GM23248 (cell line): ENCODE measurements around the gene TPMT. TPM values are rescaled to one million over a fixed set of nuclear protein-coding genes. Genes with fewer than 3 reads are reported as not detected.

Experiments
- DNase-seq: peaks from one replicate; pipeline ENCODE4 v3.0.0-alpha.2; 2015
- H2AFZ ChIP-seq: fragments of 200-600 bp; sonication (generic); 2 replicates; pipeline ENCODE4 v1.6.1; 2016; ENCODE audit warnings: antibody characterized with exemption
- H3F3A ChIP-seq: fragments of 200-600 bp; sonication (generic); 2 replicates; pipeline ENCODE4 v1.6.1; 2016; ENCODE audit warnings: mild to moderate bottlenecking, antibody characterized with exemption, mixed run types; ENCODE audit not compliant: insufficient read depth
- H3K27ac ChIP-seq: fragments of 200-600 bp; sonication (generic); 2 replicates; pipeline ENCODE4 v1.5.1; 2016; ENCODE audit warnings: mild to moderate bottlenecking
- H3K27me3 ChIP-seq: fragments of 200-600 bp; sonication (generic); replicated peaks from 2 replicates; pipeline ENCODE4 v1.6.1; 2016; ENCODE audit warnings: mild to moderate bottlenecking; ENCODE audit not compliant: insufficient read depth
- H3K36me3 ChIP-seq: fragments of 200-600 bp; sonication (generic); 2 replicates; pipeline ENCODE4 v1.6.1; 2016; ENCODE audit warnings: low read depth, mild to moderate bottlenecking
- H3K4me1 ChIP-seq: fragments of 200-600 bp; sonication (generic); 2 replicates; pipeline ENCODE4 v1.6.1; 2016; ENCODE audit warnings: mild to moderate bottlenecking; ENCODE audit not compliant: insufficient read depth
- H3K4me2 ChIP-seq: fragments of 200-600 bp; sonication (generic); one replicate; pipeline ENCODE4 v1.6.1; 2016; ENCODE audit warnings: mild to moderate bottlenecking; ENCODE audit not compliant: unreplicated experiment
- H3K4me3 ChIP-seq: fragments of 200-600 bp; sonication (generic); 2 replicates; pipeline ENCODE4 v1.5.1; 2016; ENCODE audit warnings: mild to moderate bottlenecking
- H3K79me2 ChIP-seq: fragments of 200-600 bp; sonication (generic); 2 replicates; pipeline ENCODE4 v1.6.1; 2016; ENCODE audit warnings: mild to moderate bottlenecking; ENCODE audit not compliant: insufficient read depth
- H3K9ac ChIP-seq: fragments of 200-600 bp; sonication (generic); 2 replicates; pipeline ENCODE4 v1.6.1; 2016; ENCODE audit warnings: mild to moderate bottlenecking
- H3K9me2 ChIP-seq: fragments of 200-600 bp; sonication (generic); 2 replicates; pipeline ENCODE4 v1.6.1; 2016; ENCODE audit warnings: mixed run types, mild to moderate bottlenecking, moderate library complexity; ENCODE audit not compliant: insufficient read depth
- H3K9me3 ChIP-seq: fragments of 200-600 bp; sonication (generic); one replicate; pipeline ENCODE4 v1.6.1; 2017; ENCODE audit warnings: low read depth
- H4K20me1 ChIP-seq: fragments of 200-600 bp; sonication (generic); 2 replicates; pipeline ENCODE4 v1.6.0; 2016; ENCODE audit not compliant: insufficient read depth
- EZH2 ChIP-seq: fragments of 200-600 bp; sonication (generic); IDR thresholded peaks from 2 replicates; pipeline ENCODE4 v1.6.1; 2018; ENCODE audit warnings: antibody characterized with exemption, mild to moderate bottlenecking; ENCODE audit not compliant: insufficient read depth, poor library complexity, severe bottlenecking
- EZH2phosphoT487 ChIP-seq: fragments of 200-600 bp; sonication (generic); IDR thresholded peaks from 2 replicates; pipeline ENCODE4 v1.6.1; 2018; ENCODE audit warnings: antibody characterized with exemption, moderate library complexity, mild to moderate bottlenecking, low read depth; ENCODE audit not compliant: insufficient read depth
- WGBS, 2 experiments: methylation state at CpG; one replicate each; pipeline ENCODE4 v1.1.6; 2015 to 2017; ENCODE audit warnings: low lambda C conversion rate in 2 of 2, low coverage in 1 of 2; ENCODE audit errors: missing lambda C conversion rate in 2 of 2; 5-methylcytosine and 5-hydroxymethylcytosine counted together
- in situ Hi-C: fragments of 300-500 bp; cut with MboI; formaldehyde crosslinking; loops from 2 replicates; pipeline ENCODE4 v1.15.0; 2020
- polyA plus RNA-seq: library from polyadenylated mRNA; unstranded; fragments of >200 nt; fragmentation: Nextera tagmentation; extraction: Ambion mirVana; gene quantifications from 2 replicates; pipeline ENCODE4 v1.2.1, GENCODE V29; 2016
- total RNA-seq: library from RNA; depleted of rRNA; stranded (reverse); fragments of >200 nt; shearing (Covaris generic); gene quantifications from 2 replicates; pipeline ENCODE4 v1.2.3, GENCODE V29; 2014

TPMT gene
- total and polyA plus RNA-seq, 2 experiments from 2014 or later = 22.6 TPM

- Histone ChIP-seq H3K79me2 (no peaks in the 10 kb centered on the region), H3K9ac (no peak overlapping the region), H3K4me2 (no peak overlapping the region), H3K27ac (no peak overlapping the region), H3K4me3 (no peak overlapping the region), H3K36me3 (peaks cover 7% of the 10 kb centered on the region; the same call in 1 of the 2 replicates), H3K9me2 (no peaks in the 10 kb centered on the region), H3K4me1 (peaks cover 25% of the 10 kb centered on the region), H3K9me3 (no peaks in the 10 kb centered on the region), H3K27me3 (no peaks in the 10 kb centered on the region), H3F3A (peaks cover 10% of the 10 kb centered on the region; the same call in 1 of the 2 replicates), H4K20me1 (no peaks in the 10 kb centered on the region), H2AFZ (no peak overlapping the region)
- no peak for DNase-seq
- 94 to 98% methylated on average over 2 of the region's 2 CpGs for WGBS, 2 experiments
- TF ChIP-seq EZH2phosphoT487 = no peak
- no peak for TF ChIP-seq EZH2
- in situ Hi-C loops = no loop called here
These were observed 7.5 kb upstream of the TPMT start for GRCh38 chr6:18162401-18162800.

GRCh38 chr6:18161431-18161830, 6.6 kb upstream of the TPMT start:
- TF ChIP-seq EZH2phosphoT487 (no peak), EZH2 (no peak)
- Histone ChIP-seq H2AFZ (no peak overlapping the region), H3K9me3 (no peaks in the 10 kb centered on the region), H4K20me1 (no peaks in the 10 kb centered on the region), H3K4me3 (no peak overlapping the region), H3K79me2 (peaks cover 3% of the 10 kb centered on the region; the same call in 1 of the 2 replicates), H3K9ac (no peak overlapping the region), H3K4me1 (peaks cover 19% of the 10 kb centered on the region), H3K27me3 (no peaks in the 10 kb centered on the region), H3K4me2 (peak overlapping the region; percentile 11), H3K9me2 (no peaks in the 10 kb centered on the region), H3K27ac (peak overlapping the region; percentile 73), H3F3A (peaks cover 10% of the 10 kb centered on the region; the same call in 1 of the 2 replicates), H3K36me3 (peaks cover 7% of the 10 kb centered on the region; the same call in 1 of the 2 replicates)
- 74 to 93% methylated on average over 2 of the region's 2 CpGs for WGBS, 2 experiments
- in situ Hi-C loops = no loop called here
- peak; percentile 30 for DNase-seq

GRCh38 chr6:18160911-18161310, 6.0 kb upstream of the TPMT start:
- H3K9me3 ChIP-seq = no peaks in the 10 kb centered on the region
- H4K20me1 ChIP-seq = no peaks in the 10 kb centered on the region
- 32 to 47% methylated on average over 1 of the region's 1 CpG for WGBS, 2 experiments
- H3K4me1 ChIP-seq = peaks cover 14% of the 10 kb centered on the region
- H3K4me3 ChIP-seq = no peak overlapping the region
- peaks cover 7% of the 10 kb centered on the region; the same call in 1 of the 2 replicates for H3K36me3 ChIP-seq
- DNase-seq = peak; percentile 65
- H2AFZ ChIP-seq = no peak overlapping the region
- no peaks in the 10 kb centered on the region for H3K9me2 ChIP-seq
- in situ Hi-C loops = no loop called here
- H3K27me3 ChIP-seq = no peaks in the 10 kb centered on the region
- H3K79me2 ChIP-seq = peaks cover 8% of the 10 kb centered on the region
- H3K9ac ChIP-seq = no peak overlapping the region
- H3K27ac ChIP-seq = peak overlapping the region; percentile 73
- peak overlapping the region; percentile 11 for H3K4me2 ChIP-seq
- H3F3A ChIP-seq = peaks cover 10% of the 10 kb centered on the region; the same call in 1 of the 2 replicates
- TF ChIP-seq EZH2phosphoT487 = no peak
- TF ChIP-seq EZH2 = no peak

GRCh38 chr6:18155864-18156421, 1.1 kb upstream of the TPMT start:
- H3K4me2 ChIP-seq = peak overlapping the region; percentile 86
- no peak for TF ChIP-seq EZH2
- TF ChIP-seq EZH2phosphoT487 = no peak
- peaks cover 25% of the 10 kb centered on the region for H3K79me2 ChIP-seq
- no peaks in the 10 kb centered on the region for H3K9me2 ChIP-seq
- H3K27me3 ChIP-seq = no peaks in the 10 kb centered on the region
- peak overlapping the region; percentile 99 for H3K4me3 ChIP-seq
- H3K36me3 ChIP-seq = peaks cover 7% of the 10 kb centered on the region; the same call in 1 of the 2 replicates
- peaks cover 25% of the 10 kb centered on the region for H3K4me1 ChIP-seq
- no peaks in the 10 kb centered on the region for H3K9me3 ChIP-seq
- peaks cover 16% of the 10 kb centered on the region; the same call in 1 of the 2 replicates for H3F3A ChIP-seq
- peak overlapping the region; percentile 88 for H3K9ac ChIP-seq
- H4K20me1 ChIP-seq = no peaks in the 10 kb centered on the region
- DNase-seq = peak; percentile 57
- in situ Hi-C loops = no loop called here
- peak overlapping the region; percentile 91 for H2AFZ ChIP-seq
- WGBS, 2 experiments = 12 to 14% methylated on average over 24 to 26 of the region's 26 CpGs
- H3K27ac ChIP-seq = peak overlapping the region; percentile 54
